Mammary microvascular endothelial cell (primary cell): ENCODE results near the gene CDC42EP1. TPM values are rescaled to one million over a fixed set of nuclear protein-coding genes. Genes with fewer than 3 reads are reported as not detected.

Experiments
- total RNA-seq: library from RNA; depleted of rRNA; stranded (reverse); fragments of >200 nt; gene quantifications from 2 replicates; pipeline ENCODE4 v1.2.3, GENCODE V29; 2015

The CDC42EP1 gene, protein sequence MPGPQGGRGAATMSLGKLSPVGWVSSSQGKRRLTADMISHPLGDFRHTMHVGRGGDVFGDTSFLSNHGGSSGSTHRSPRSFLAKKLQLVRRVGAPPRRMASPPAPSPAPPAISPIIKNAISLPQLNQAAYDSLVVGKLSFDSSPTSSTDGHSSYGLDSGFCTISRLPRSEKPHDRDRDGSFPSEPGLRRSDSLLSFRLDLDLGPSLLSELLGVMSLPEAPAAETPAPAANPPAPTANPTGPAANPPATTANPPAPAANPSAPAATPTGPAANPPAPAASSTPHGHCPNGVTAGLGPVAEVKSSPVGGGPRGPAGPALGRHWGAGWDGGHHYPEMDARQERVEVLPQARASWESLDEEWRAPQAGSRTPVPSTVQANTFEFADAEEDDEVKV
- total RNA-seq = 79.8 and 81.1 TPM in 2 replicates

DNA sequence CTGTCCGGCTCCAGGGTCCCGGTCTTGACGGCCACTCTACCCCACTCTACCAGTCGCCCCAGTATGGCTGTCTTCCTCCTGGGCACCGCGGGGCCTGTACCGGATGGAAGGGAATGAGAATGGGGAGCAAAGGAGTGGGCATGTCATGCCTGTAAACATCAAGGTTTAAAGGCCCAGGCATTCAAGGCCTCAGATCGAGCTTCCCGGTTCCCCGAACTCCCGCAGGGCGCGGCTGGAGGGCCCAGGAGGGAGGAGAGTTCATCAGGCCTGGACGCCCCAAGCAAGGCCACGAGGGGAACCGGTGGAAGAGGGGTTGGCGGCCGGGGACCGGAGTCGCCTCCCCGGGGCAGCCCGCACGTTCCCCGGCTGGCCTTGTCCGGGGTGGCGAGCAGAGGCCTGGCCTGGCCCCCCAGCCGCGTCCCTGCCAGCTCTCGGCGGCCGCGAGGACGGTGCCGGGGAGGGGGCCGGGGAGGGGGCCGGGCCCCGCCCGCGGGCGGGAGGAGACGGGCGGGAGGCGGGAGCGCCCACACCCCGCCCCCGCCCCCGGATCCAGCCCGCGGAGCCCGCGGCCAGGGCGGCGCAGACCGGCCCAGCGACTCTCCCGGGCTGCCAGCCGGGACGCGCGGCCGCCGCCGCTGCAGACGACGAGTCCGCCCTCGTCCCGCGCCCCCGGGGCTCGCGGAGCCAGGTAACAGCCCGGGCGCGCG lies at the start of gene CDC42EP1:
Gene CDC42EP1, plus strand, starts transcription at position 580 of the 707 bp plus-strand sequence. CDS start 5,870 bp downstream, outside the sequence.

GRCh38 chr22:37519268-37520195 lies 40.7 kb upstream of the CDC42EP1 start, which contains the start of gene CARD10:
Gene CARD10, minus strand, starts transcription at chr22:37519415. Its CDS starts 215 bp downstream, at chr22:37519200.

DNA sequence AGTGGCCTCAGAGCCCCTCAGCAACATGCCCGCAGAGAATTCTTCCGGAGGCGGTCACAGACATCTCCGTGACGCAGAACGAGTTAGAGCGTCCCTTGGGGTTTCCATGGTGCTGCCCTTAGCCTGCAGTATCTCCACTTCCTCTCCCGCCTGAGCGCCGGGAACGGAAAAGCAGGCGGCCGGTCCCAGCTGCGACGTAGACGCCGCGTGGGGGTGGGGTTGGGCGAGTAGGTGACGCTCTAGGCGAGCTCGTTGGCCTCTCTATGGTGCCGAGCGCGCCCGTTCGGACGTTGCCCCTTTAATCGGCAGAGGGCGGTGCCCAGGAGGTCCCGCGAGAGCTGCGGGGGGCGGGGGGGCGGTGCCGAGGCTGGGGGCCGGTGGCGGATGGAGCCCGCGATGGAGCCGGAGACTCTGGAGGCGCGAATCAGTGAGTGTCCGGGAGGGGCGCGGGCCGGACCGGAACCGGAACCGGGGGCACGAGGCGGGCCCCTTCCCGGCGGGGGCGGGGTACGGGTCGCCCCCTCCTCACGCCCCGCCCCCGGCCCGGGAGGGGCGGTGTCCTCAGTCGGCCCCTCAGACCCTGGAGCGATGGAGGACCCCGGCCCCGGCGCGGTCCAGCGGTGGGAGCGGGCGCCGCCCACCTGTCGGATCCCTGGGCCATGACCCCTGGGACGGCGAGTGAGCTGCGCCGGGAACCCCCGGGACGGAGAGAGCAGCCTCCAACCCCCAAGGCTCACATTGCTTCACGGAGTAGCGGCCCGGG lies 48.4 kb downstream of the CDC42EP1 start, which contains the start of gene GGA1:
Gene GGA1, plus strand, starts transcription at position 358 of the 763 bp plus-strand sequence. Its CDS starts 27 bp downstream, at position 385.

Other genes starting within 250 kb of the CDC42EP1 start
- 0.30 and 0.40 TPM in 2 replicates for gene ELFN2, start 133.0 kb upstream of the CDC42EP1 start, total RNA-seq
- 147 and 154 TPM in 2 replicates for gene MFNG, start 74.1 kb upstream of the CDC42EP1 start, total RNA-seq
- 35.2 and 36.6 TPM in 2 replicates for gene CARD10, start 41.1 kb upstream of the CDC42EP1 start, total RNA-seq
- not detected in 2 replicates for gene LGALS2, start 19.6 kb downstream of the CDC42EP1 start, total RNA-seq
- gene GGA1, start 48.4 kb downstream of the CDC42EP1 start, total RNA-seq = 34.7 and 37.1 TPM in 2 replicates
- 0.59 and 0.93 TPM in 2 replicates for gene SH3BP1, start 79.2 kb downstream of the CDC42EP1 start, total RNA-seq
- gene PDXP, start 98.2 kb downstream of the CDC42EP1 start, total RNA-seq = 12.6 and 12.8 TPM in 2 replicates
- gene LGALS1, start 115.2 kb downstream of the CDC42EP1 start, total RNA-seq = 9,481 and 10,312 TPM in 2 replicates
- 48.0 and 60.5 TPM in 2 replicates for gene NOL12, start 125.9 kb downstream of the CDC42EP1 start, total RNA-seq
- gene TRIOBP, start 136.6 kb downstream of the CDC42EP1 start, total RNA-seq = 160 and 164 TPM in 2 replicates
- 21.4 and 25.4 TPM in 2 replicates for gene GCAT, start 247.5 kb downstream of the CDC42EP1 start, total RNA-seq